ENCODE data around the gene LRRC61.
A peak's percentile ranks its signal among the peaks of the same experiment; 100 is the strongest.

LRRC61 gene

GRCh38 chr7:150371131-150371995 lies 48.2 kb downstream of the LRRC61 start:
- DNase-seq (ENCODE audit: low spot score): no peak

GRCh38 chr7:150371996-150372270 lies 48.8 kb downstream of the LRRC61 start:
- DNase-seq (ENCODE audit: low spot score): no peak

GRCh38 chr7:150372271-150373048 lies 49.3 kb downstream of the LRRC61 start:
- DNase-seq (ENCODE audit: low spot score): no peak

GRCh38 chr7:150373049-150373801 lies 50.1 kb downstream of the LRRC61 start:
- peak; percentile 26 for DNase-seq (ENCODE audit: low spot score)

GRCh38 chr7:150374026-150374425 lies 50.9 kb downstream of the LRRC61 start:
- DNase-seq (ENCODE audit: low spot score): no peak

- DNase-seq (ENCODE audit: low spot score): no peak
Observed at GRCh38 chr7:150374472-150374871, 51.3 kb downstream of the LRRC61 start.

- peak; percentile 59 for DNase-seq (ENCODE audit: low spot score)
Observed at GRCh38 chr7:150375662-150376521, 52.7 kb downstream of the LRRC61 start.

- no peak for DNase-seq (ENCODE audit: low spot score)
Observed at GRCh38 chr7:150376560-150376959, 53.4 kb downstream of the LRRC61 start.

GRCh38 chr7:150377196-150377595 lies 54.0 kb downstream of the LRRC61 start:
- peak; percentile 26 for DNase-seq (ENCODE audit: low spot score)

- DNase-seq (ENCODE audit: low spot score): no peak
Observed at GRCh38 chr7:150377635-150378034, 54.5 kb downstream of the LRRC61 start.

- peak; percentile 49 for DNase-seq (ENCODE audit: low spot score)
Observed at GRCh38 chr7:150378115-150378852, 55.1 kb downstream of the LRRC61 start.

GRCh38 chr7:150378853-150379440 lies 55.8 kb downstream of the LRRC61 start, which contains the start of gene ZNF775:
TSS of gene ZNF775 (plus strand) at chr7:150379330. CDS start at chr7:150388471, 9,141 bp downstream.
- peak; percentile 100 for DNase-seq (ENCODE audit: low spot score)

GRCh38 chr7:150379441-150380379 lies 56.6 kb downstream of the LRRC61 start:
- DNase-seq (ENCODE audit: low spot score): no peak

- DNase-seq (ENCODE audit: low spot score): peak; percentile 25
Observed at GRCh38 chr7:150380463-150380862, 57.3 kb downstream of the LRRC61 start.

GRCh38 chr7:150381096-150381495 lies 57.9 kb downstream of the LRRC61 start:
- no peak for DNase-seq (ENCODE audit: low spot score)

- no peak for DNase-seq (ENCODE audit: low spot score)
Observed at GRCh38 chr7:150381785-150382122, 58.6 kb downstream of the LRRC61 start.

- DNase-seq (ENCODE audit: low spot score): no peak
Observed at GRCh38 chr7:150382123-150382843, 59.1 kb downstream of the LRRC61 start.

GRCh38 chr7:150382844-150383225 lies 59.7 kb downstream of the LRRC61 start:
- DNase-seq (ENCODE audit: low spot score): peak; percentile 17
